Epithelial cell of alveolus of lung (primary cell): ENCODE results near the gene BRSK2. TPM values are rescaled to one million over a fixed set of nuclear protein-coding genes. Genes with fewer than 3 reads are reported as not detected.

Experiments used
- total RNA-seq: library from RNA; depleted of rRNA; stranded (reverse); fragments of >200 nt; gene quantifications from 2 replicates; pipeline ENCODE4 v1.2.1, GENCODE V29; 2015

The BRSK2 gene
- 3.0 TPM in 1 of 2 replicates, not detected in the other for total RNA-seq

GRCh38 chr11:1389932-1390568 is at the start of gene BRSK2:
Gene BRSK2 (plus strand): TSS chr11:1389934. CDS start chr11:1390285, 351 bp downstream.

GRCh38 chr11:1486054-1486825 is 96.5 kb downstream of the BRSK2 start, which contains the start of gene MOB2:
Gene MOB2 (minus strand): TSS chr11:1486779. CDS start chr11:1486556, 223 bp downstream.

Other genes with a start within 250 kb of the BRSK2 start
- not detected in 2 replicates for gene MUC5AC, start 232.0 kb upstream of the BRSK2 start, total RNA-seq
- gene MUC5B, start 166.9 kb upstream of the BRSK2 start, total RNA-seq, result not detected in 2 replicates
- gene TOLLIP, start 80.3 kb upstream of the BRSK2 start, total RNA-seq, result 24.3 and 30.6 TPM in 2 replicates
- gene MOB2, start 96.8 kb downstream of the BRSK2 start, total RNA-seq, result 13.4 and 19.2 TPM in 2 replicates
- under 0.01 and 2.2 TPM in 2 replicates for gene DUSP8, start 182.3 kb downstream of the BRSK2 start, total RNA-seq
- gene KRTAP5-1, start 195.3 kb downstream of the BRSK2 start, total RNA-seq, result not detected in 2 replicates
- not detected in 2 replicates for gene KRTAP5-2, start 208.4 kb downstream of the BRSK2 start, total RNA-seq
- gene KRTAP5-3, start 218.5 kb downstream of the BRSK2 start, total RNA-seq, result not detected in 2 replicates
- not detected in 2 replicates for gene KRTAP5-4, start 232.2 kb downstream of the BRSK2 start, total RNA-seq
- not detected in 2 replicates for gene KRTAP5-5, start 239.8 kb downstream of the BRSK2 start, total RNA-seq